Endodermal cell (in vitro differentiated cells): ENCODE results near the gene THSD7A. TPM values are rescaled to one million over a fixed set of nuclear protein-coding genes. Genes with fewer than 3 reads are reported as not detected.

ENCODE experiments used
- DNase-seq: peaks from one replicate; pipeline ENCODE4 v3.0.0-alpha.2; 2017
- H3K27ac ChIP-seq: 2 replicates; pipeline ENCODE4 v1.5.1; 2013; ENCODE audit warnings: mild to moderate bottlenecking, low read depth, low read length, moderate library complexity
- H3K27me3 ChIP-seq: 2 replicates; pipeline ENCODE4 v1.6.1; 2013; ENCODE audit warnings: mild to moderate bottlenecking, low read length, moderate library complexity; ENCODE audit not compliant: insufficient read depth, control insufficient read depth, poor library complexity, severe bottlenecking
- H3K36me3 ChIP-seq: 2 replicates; pipeline ENCODE4 v1.7.0; 2013; ENCODE audit warnings: mild to moderate bottlenecking, low read length, moderate library complexity; ENCODE audit not compliant: control insufficient read depth, insufficient read depth
- H3K4me1 ChIP-seq: one replicate; pipeline ENCODE4 v1.7.0; 2013; ENCODE audit warnings: low read length; ENCODE audit not compliant: control insufficient read depth, insufficient read depth
- H3K4me3 ChIP-seq: 2 replicates; pipeline ENCODE4 v1.5.1; 2013; ENCODE audit warnings: mild to moderate bottlenecking, low read length, moderate library complexity
- H3K9ac ChIP-seq: 2 replicates; pipeline ENCODE4 v1.6.1; 2013; ENCODE audit warnings: mild to moderate bottlenecking, low read length, moderate library complexity; ENCODE audit not compliant: poor library complexity, severe bottlenecking; ENCODE audit errors: extremely low read depth
- H3K9me3 ChIP-seq: 2 replicates; pipeline ENCODE4 v1.6.1; 2013; ENCODE audit warnings: mild to moderate bottlenecking, low read length, moderate library complexity; ENCODE audit not compliant: control insufficient read depth
- H3K27ac Mint-ChIP-seq: 2 replicates; pipeline ENCODE4 v1.8.0; 2020; ENCODE audit warnings: mixed read lengths
- H3K27me3 Mint-ChIP-seq: 2 replicates; pipeline ENCODE4 v1.8.0; 2021; ENCODE audit warnings: mild to moderate bottlenecking, mixed read lengths; ENCODE audit not compliant: insufficient read depth
- H3K36me3 Mint-ChIP-seq: 2 replicates; pipeline ENCODE4 v1.8.0; 2020; ENCODE audit warnings: low read depth, mixed read lengths
- H3K4me1 Mint-ChIP-seq: 2 replicates; pipeline ENCODE4 v1.8.0; 2020; ENCODE audit warnings: mixed read lengths
- H3K4me3 Mint-ChIP-seq: 2 replicates; pipeline ENCODE4 v1.8.0; 2020; ENCODE audit warnings: mild to moderate bottlenecking, moderate library complexity, mixed read lengths
- H3K9me3 Mint-ChIP-seq: 2 replicates; pipeline ENCODE4 v1.8.0; 2020; ENCODE audit warnings: mild to moderate bottlenecking, mixed read lengths
- WGBS, 2 experiments: methylation state at CpG; one replicate each; pipeline versions ENCODE4 v1.1.5 to v1.1.7; 2013; ENCODE audit warnings: missing lambda C conversion rate in 2 of 2, mixed read lengths in 1 of 2; ENCODE audit not compliant: insufficient coverage in 1 of 2, insufficient read length in 1 of 2; 5-methylcytosine and 5-hydroxymethylcytosine counted together
- total RNA-seq, 2 donors: library from RNA; stranded (reverse); fragmentation: NEBNext Ultra II Directional in 1 of 2; extraction: Animal tissue kit (Norgen Biotek cat#: 25700) in 1 of 2; gene quantifications; 2 replicates in 1 of 2; 3 replicates in 1 of 2; pipeline ENCODE4 v1.2.1, GENCODE V29; 2021
- TF ChIP-seq, protein P1 (sequence below): fragments of 200-600 bp; sonication (generic); conservative IDR thresholded peaks from 2 replicates; pipeline ENCODE4 v1.5.0; 2021; ENCODE audit warnings: antibody characterized with exemption, mild to moderate bottlenecking

Gene THSD7A
- total RNA-seq, 2 donors from 2014 or later = 0.73 to 1.3 TPM

DNA sequence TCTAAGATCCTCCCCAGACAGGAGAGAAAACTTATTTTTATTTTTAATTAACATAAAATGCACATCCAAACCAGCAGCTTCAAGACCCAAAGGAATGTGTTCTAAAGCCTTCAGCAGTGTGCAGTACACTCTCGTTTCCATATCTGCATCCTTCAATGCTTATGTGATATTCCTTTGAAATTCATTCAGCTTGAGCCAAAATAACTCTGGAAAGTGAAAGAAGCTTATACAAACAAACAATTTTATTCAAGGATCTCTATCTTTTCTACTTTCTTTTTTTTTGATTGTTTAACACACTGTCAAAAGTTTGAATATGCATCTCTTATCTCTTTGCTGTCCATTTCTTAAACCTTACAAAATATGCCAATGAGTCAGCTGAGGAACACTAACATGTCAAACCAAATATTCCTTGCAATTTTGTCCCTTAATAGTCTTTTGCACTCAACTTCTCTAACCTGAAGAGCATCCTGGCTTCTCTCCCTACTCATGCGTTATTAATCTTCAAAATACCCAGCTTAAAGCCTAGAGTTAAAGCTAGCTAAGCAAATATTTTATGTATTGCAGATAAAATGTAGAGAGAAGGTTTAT lies 124.3 kb downstream of the THSD7A start:
- Histone ChIP-seq H3K27me3 (no peaks in the 10 kb centered on the region), H3K27ac (no peak overlapping the region), H3K36me3 (no peaks in the 10 kb centered on the region), H3K9ac (no peak overlapping the region), H3K4me3 (no peak overlapping the region), H3K4me1 (no peaks in the 10 kb centered on the region), H3K9me3 (no peaks in the 10 kb centered on the region)
- Mint-ChIP-seq H3K9me3 (no peaks in the 10 kb centered on the region), H3K27me3 (no peaks in the 10 kb centered on the region), H3K36me3 (no peaks in the 10 kb centered on the region), H3K4me3 (no peak overlapping the region), H3K27ac (no peak overlapping the region), H3K4me1 (peaks cover 7% of the 10 kb centered on the region)
- TF ChIP-seq, protein P1, sequence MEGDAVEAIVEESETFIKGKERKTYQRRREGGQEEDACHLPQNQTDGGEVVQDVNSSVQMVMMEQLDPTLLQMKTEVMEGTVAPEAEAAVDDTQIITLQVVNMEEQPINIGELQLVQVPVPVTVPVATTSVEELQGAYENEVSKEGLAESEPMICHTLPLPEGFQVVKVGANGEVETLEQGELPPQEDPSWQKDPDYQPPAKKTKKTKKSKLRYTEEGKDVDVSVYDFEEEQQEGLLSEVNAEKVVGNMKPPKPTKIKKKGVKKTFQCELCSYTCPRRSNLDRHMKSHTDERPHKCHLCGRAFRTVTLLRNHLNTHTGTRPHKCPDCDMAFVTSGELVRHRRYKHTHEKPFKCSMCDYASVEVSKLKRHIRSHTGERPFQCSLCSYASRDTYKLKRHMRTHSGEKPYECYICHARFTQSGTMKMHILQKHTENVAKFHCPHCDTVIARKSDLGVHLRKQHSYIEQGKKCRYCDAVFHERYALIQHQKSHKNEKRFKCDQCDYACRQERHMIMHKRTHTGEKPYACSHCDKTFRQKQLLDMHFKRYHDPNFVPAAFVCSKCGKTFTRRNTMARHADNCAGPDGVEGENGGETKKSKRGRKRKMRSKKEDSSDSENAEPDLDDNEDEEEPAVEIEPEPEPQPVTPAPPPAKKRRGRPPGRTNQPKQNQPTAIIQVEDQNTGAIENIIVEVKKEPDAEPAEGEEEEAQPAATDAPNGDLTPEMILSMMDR = no peak
- 74 to 100% methylated on average over 1 to 2 of the region's 2 CpGs for WGBS, 2 experiments
- no peak for DNase-seq

DNA sequence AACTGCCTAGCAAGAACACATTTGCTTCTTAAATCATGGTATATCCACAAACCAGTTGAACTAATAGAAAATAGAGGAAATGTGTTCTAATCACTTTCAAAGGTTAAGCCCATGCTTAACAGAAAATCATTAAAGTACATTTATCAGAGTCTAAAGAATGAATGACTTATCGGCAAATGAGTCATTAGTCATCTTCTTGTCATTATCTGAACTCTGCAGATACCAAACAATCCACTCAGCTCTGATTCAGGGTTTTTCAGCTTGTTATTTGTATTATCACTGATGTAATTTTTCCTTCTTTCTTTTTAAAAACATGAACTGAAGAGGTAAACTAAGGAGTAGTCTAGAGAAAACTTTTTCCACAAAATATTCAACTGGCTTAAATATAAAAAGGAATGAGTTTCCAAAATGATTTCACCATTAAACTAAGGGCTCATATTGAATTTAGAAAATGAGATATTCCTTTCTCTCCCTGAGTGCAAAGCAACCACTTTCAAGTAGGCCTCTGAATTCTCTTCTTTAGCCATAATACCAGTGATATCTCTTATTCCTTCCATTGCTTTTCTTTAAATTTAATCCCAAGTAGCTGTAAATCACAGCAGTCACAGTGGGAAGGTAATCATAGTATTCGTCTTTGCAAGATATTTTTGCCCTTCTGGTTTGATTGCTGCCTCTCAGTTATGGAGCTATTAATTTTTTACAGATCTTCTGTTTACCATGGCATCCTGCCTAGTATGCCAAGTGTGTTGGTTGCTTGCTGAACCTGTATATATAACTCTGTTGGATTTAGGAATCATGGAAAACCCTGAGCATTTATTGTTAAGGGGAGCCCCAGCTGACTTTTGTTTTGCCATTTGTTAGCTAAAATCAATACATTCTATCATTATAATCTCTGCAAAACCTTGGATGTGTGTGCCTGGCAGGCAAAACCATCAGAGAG lies 125.1 kb downstream of the THSD7A start:
- H3K27me3 Mint-ChIP-seq = no peaks in the 10 kb centered on the region
- TF ChIP-seq, protein P1 = no peak
- DNase-seq = no peak
- 89% methylated on average over 2 of the region's 2 CpGs; no CpG with 5 or more reads in 1 of the 2 experiments for WGBS, 2 experiments
- no peak overlapping the region for H3K4me3 Mint-ChIP-seq
- peaks cover 7% of the 10 kb centered on the region for H3K4me1 Mint-ChIP-seq
- no peaks in the 10 kb centered on the region for H3K9me3 ChIP-seq
- no peak overlapping the region for H3K27ac Mint-ChIP-seq
- H3K9me3 Mint-ChIP-seq = no peaks in the 10 kb centered on the region
- H3K4me3 ChIP-seq = no peak overlapping the region
- H3K36me3 ChIP-seq = no peaks in the 10 kb centered on the region
- no peaks in the 10 kb centered on the region for H3K27me3 ChIP-seq
- H3K4me1 ChIP-seq = no peaks in the 10 kb centered on the region
- no peak overlapping the region for H3K27ac ChIP-seq
- H3K36me3 Mint-ChIP-seq = no peaks in the 10 kb centered on the region
- H3K9ac ChIP-seq = no peak overlapping the region

DNA sequence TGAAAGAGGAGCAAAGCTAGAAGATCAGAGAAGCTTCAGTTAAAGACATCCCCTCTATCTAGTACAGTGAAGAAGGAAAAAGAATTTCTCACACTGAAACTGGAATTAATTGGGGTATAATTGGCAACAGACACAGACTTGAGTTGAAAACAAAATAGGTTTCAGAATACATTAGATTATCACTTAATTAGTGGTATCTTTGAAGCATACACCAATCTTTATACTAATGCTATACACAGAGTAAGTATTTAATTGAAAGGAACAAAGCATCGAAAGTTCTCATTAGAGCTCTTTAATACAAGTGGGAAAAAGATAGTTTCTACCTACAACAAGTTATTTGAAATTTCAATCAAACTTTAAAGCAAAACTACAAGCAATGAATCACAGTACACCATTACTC lies 128.2 kb downstream of the THSD7A start:
- Histone ChIP-seq H3K4me3 (no peak overlapping the region), H3K36me3 (no peaks in the 10 kb centered on the region), H3K27me3 (no peaks in the 10 kb centered on the region), H3K4me1 (no peaks in the 10 kb centered on the region), H3K27ac (no peak overlapping the region), H3K9ac (no peak overlapping the region), H3K9me3 (no peaks in the 10 kb centered on the region)
- DNase-seq = no peak
- no peak overlapping the region for H3K27ac Mint-ChIP-seq
- no peaks in the 10 kb centered on the region for H3K36me3 Mint-ChIP-seq
- H3K4me3 Mint-ChIP-seq = no peak overlapping the region
- peaks cover 7% of the 10 kb centered on the region for H3K4me1 Mint-ChIP-seq
- H3K9me3 Mint-ChIP-seq = no peaks in the 10 kb centered on the region
- TF ChIP-seq, protein P1 = no peak
- no peaks in the 10 kb centered on the region for H3K27me3 Mint-ChIP-seq
- 100% methylated on average over 1 of the region's 1 CpG; no CpG with 5 or more reads in 1 of the 2 experiments for WGBS, 2 experiments
